HG02970 (cell line): ENCODE measurements around the gene KLF2.

Experiments used
- ATAC-seq: cut with Tn5 transposase; IDR thresholded peaks from one replicate; pipeline ENCODE4 v1.9.1; 2021; ENCODE audit warnings: mild to moderate bottlenecking, moderate library complexity, moderate number of reproducible peaks; ENCODE audit not compliant: unreplicated experiment, low FRiP score

KLF2 gene

GRCh38 chr19:16361926-16362325, 37.3 kb downstream of the KLF2 start:
- no peak for ATAC-seq

DNA sequence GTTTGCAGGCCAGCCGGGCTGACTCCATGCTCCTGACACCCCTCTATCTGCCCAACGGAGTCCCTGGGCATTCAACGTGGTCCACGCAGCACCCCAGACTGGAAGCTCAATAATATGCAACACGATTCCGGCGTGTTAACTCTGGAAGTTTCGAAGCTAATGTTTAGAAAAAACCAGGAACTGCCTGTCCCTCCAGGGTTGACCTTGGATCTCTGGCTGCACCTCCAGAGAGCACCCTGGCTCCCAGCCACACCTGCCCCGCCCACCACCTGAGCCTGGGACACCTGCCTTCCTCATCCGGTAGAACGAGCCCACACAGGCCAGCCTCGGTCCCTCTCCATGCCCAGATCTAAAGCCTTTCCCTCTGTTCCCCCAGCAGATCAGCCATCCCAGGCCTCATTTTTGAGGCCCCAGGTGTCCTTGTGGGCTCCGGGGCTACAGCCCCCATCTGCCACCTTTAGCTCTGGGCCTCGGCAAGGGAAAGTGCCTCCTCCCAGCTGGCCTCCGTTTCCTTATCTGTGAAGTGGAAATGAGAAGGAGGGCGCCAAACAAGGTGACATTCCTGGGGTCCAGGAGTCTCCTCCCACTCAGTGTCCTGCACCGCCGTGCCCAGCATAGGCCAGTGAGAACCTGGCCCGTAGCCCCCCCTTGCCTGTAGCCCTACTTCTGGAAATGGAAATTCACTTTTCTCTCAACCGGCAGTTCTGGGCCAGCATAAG, 38.7 kb downstream of the KLF2 start:
- ATAC-seq, result no peak

DNA sequence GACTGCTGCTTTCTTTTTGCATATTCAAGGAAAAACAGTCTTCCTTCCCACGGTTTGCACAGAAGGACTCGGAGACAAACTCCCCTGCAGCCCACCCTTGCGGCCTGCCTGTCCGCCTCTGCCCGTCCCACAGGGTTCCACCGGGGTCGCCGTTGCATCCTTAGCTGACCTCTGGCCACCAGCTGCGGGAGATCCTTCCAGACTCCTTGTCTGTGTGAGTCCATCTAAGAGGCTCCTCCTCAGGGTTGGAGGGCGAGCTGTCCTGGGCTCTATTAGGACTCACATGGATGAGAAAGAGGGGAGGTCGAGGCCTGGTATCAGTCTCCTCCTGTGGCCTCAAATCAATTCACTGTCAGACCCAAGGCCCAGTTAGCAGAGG, 39.2 kb downstream of the KLF2 start:
- no peak for ATAC-seq

DNA sequence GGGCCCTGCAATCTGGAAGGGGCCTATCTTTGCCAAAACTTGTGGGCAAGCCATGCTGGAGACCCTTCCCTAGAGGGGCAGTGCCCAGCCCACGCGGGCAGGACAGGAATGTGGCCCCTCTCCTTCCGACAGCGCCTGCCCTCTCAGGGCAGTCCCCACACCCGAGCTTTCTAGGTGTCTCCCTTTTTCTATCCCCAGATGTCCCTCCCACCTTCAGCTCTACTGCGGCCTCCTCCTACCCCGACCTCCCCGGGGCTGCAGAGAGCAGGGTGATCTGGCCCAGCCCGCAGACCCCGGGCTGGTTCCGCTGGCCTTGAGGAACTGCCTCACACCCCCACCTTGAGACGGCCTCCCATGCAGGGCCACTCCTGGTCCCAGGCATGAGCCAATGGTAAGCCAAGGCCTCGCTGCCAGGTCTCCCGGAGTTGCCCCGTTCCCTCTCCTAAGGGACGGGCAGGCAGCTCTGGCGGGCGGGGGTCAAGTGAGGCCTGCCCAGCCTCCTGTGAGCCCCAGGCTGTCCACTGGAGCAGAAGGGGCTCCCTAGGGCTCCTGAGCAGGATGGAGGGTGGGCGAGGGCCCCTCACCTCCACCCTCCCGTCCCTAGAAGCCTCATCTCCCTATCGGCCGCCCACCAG, 39.7 kb downstream of the KLF2 start:
- ATAC-seq, result no peak

DNA sequence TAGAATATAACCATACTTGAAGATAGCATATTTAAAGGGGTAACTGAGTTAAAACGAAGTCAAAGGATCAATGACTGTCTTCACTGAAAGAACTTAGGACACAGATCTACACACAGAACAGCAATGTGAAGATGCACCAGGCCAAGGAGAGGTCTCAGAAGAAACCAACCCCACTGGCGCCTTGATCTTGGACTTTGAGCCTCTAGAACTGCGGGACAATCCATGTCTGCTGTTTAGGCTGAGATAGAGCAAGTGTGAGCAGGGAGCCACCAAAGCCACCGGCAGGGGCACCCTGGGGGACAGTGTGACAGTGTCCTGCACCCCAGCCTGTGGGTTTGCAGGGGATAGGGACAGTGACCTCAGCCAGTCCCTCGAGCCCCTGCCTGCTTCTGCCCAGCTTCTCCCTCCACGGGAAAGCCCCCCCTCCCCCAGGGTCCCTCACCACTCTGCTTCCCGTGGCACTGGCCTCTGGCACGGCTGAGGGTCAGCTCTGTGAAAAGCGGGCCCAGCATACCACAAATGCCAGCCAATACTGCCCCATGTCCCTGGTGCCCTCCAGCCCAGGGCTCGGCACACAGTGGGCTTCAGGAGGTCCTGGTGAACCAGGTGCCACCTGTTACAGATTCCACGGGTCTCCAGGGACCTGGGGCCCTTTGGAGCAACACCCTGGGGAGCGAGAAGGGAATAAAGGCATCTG, 40.8 kb downstream of the KLF2 start:
- ATAC-seq, result no peak

GRCh38 chr19:16366056-16366432, 41.4 kb downstream of the KLF2 start:
- ATAC-seq, result no peak

DNA sequence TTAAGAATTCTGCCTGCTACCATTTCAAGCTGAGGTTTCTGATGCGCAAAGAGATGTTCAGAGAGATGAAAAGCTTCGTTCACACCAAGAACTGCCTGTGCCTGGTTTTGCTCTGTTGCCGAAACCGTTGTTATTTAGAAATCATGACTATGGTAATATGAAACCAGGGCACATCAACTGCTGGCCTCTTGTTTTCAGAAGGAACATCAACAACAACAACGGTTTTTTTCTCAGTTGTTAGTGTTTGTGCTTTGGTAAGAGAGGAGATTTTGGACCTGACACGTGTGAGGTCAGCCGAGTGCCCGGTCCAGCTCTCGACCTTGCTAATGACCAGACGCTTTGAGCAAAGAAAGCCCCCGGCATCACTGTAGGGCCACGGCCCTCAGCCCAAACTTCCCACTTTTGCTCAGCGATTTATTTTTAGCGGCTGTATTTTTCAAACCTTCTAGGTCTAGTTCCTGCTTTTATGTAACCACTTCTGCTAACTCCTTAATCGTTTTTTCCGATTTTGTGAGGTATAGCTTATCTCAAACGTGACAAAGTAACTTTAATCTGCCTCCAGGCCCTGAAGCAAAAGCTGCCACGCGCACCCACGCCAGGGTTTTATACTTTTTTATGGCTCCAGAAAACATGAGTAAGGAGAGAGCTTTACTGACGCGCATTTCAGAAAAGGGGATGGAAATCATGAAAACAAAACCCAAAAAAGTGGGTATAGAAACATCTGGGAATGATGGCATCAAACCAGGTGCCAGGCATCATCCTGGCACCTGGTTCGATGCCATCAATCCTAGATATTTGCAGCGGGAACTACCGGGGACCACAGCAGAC, 42.0 kb downstream of the KLF2 start:
- ATAC-seq, result no peak

DNA sequence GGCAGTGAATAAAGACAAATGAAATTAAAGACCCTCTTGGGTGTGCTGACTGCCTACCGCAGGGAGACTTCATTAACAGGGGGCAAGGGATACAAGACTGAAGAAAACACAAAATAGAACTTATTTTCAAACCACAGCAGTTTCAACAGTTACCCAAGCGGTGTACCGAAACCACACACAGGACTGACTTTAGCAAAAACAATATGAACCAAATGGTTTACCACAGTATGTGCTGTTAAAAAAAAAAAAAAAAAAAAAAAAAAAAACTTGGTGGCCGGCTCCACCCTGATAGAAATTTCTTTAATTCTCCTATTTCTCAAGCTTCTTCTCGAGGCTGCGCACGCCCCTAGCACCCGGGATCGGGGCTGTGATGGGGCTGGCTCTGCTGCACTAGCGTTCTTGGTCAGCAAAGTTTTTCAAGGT, 42.6 kb downstream of the KLF2 start:
- ATAC-seq, result peak; percentile 35

DNA sequence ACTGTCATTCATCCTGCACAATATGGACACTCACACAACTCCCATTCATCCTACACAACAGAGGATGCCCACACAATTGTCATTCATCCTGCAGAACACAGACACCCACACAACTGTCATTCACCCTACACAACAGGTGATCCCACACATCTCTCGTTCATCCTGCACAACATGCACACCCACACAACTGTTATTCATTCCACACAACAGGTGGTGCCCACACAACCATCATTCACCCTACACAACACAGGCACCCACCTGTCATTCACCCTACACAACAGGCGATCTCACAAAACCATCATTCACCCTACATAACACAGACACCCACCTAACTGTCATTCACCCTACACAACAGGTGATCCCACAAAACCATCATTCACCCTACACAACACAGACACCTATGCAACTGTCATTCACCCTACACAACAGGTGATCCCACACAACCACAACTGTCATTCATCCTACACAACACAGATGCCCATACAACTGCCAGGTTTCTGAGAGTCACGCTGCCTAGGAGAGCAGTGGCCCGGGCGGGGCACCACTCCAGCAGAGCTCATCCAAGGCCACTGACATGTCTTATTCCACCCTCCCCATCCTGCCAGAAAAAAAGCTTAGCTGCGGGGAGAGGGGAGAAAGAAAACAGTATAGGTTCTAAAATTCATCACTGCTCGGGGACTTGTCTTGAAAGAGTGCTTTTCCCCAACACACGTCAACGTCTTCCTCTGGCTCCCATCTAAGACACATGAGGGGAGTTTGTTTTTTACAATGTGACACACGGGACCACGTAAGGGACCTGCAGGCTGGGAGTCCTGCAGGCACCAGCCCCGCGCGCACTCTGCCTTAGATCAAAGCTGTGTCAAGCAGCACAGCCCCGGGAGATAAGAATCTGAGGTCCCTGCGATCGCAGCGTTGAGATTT, 44.0 kb downstream of the KLF2 start:
- no peak for ATAC-seq

DNA sequence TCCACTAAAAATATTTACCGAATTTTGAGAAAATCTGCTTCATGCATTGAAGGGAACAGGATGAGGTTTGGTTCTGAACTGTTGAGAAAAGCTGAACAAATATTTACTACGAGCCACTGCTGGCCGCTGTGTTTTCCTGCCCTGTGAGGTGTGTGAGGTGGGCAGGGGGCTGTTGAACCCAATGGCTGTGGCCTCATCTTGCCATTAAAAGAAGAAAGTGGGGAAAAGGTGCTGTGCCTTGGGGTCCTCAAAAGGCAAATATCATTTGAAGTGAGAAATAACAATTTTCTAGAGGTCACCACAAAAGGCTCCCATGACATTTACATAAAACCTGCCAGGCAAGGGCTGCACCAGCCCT, 44.7 kb downstream of the KLF2 start:
- no peak for ATAC-seq

- no peak for ATAC-seq
Measured at GRCh38 chr19:16369664-16370576, 45.3 kb downstream of the KLF2 start.

DNA sequence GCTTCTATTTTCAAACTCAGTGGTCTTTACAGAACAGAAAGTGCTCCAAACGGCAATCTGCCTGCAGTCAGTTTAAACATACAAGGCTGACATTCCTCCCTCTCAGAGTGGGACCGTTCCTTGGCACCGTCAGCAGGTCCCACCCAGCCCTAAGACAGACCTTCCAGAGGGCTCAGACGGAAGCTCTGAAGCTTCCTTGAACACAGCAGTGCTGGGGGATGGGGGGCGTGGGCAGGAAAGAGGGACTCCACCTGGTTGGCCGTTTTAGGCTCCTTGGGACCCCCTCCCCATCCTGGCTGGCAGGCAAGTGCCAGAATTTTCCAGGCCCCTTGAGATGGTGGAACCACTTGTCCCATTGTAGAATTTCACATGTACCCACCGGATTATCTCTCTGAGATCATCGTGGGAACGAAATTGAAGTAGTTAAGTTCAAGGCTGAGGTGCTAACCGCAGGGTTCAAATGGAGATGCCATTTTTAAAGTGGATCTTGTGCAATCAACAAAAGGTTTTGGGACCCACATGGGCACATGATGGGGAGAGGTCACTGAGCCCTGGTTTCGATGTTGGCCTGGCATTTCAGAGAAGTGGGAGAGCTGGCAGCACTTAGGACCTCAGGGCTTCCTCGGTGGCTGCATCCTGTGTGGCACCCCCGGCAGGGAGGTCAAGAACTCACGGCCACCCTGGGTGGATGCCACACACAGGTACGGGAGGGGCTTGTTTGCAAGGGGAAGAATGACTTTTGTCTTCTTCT, 46.2 kb downstream of the KLF2 start:
- ATAC-seq, result no peak

DNA sequence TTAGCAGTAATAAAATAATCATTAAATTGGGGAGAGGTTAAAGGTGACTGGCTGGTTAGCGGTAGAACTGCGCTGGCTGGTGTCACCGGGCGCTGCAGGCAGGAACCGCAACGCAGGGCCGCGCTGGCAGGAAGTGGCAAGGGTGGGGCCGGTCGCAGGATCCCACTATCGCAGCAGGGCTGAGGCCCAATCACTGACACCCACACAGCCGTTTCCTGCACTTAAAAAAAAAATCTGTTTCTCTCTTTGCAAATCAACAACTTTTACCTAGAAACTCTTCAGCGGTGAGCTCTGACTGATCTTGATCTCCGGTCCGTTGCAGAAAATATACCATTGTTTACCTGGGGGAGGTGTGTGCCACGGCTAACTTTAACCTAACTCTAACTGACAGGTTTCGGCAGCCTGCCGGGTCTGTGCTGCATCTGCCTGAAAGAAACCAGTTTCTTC, 46.9 kb downstream of the KLF2 start:
- ATAC-seq, result peak; percentile 57

GRCh38 chr19:16372065-16372915, 47.7 kb downstream of the KLF2 start:
- peak; percentile 11 for ATAC-seq

DNA sequence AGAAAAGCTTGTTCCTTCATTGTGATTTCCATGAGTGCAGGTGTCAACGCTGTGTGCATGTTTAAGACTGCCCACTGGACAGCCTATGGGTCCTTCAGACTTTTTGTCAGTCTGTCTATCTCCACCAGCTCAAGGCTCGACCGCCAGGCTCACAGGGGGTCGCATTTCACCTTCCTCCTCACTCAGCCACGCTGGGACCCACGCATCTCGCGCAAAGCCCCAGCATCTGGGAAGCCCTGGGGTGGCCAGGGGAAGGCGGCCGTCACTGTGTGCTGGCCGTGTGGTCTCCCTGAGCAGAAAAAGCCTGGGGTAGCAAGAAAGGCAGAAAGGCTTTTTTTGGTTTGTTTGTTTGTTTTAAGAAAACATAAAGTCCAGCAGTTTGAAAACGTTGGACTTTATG, 48.5 kb downstream of the KLF2 start:
- no peak for ATAC-seq

GRCh38 chr19:16373532-16373931, 48.9 kb downstream of the KLF2 start:
- no peak for ATAC-seq

- no peak for ATAC-seq
Measured at GRCh38 chr19:16373989-16374388, 49.4 kb downstream of the KLF2 start.
